ENCODE data around the gene TSHZ3.

TSHZ3 gene

DNA sequence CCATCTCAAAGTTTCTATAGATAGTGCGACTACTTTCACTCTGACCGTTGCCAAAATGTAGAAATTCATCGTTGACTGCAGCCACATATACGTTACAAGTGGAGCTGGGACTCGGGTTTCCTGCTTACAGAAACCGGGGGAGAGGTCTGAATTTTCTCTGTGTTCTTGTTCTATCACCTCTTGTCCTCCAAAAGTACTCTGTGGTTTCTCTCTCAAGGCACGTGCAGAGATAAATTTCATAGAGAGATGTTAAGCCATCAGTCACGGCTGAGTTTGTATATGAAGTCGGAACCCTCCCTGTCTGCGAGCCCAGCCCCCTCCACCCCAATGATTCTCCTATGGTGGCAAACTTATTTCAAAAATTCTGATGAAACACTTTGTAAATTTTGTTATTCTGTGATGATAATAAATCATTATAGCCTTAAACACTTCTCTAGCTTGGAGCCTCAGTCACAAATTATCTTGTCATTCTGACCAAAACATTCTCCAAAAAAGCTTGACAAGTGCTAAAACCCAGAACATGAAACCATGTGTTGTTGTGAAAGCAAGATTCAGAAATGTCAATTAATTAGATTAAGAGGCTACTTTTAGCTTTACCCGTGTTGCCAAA, 87.5 kb downstream of the TSHZ3 start:
- no peak for DNase-seq

- no peak for DNase-seq
These were observed 88.1 kb downstream of the TSHZ3 start for GRCh38 chr19:31261019-31261602.

GRCh38 chr19:31260171-31260933, 88.9 kb downstream of the TSHZ3 start:
- no peak for DNase-seq

DNA sequence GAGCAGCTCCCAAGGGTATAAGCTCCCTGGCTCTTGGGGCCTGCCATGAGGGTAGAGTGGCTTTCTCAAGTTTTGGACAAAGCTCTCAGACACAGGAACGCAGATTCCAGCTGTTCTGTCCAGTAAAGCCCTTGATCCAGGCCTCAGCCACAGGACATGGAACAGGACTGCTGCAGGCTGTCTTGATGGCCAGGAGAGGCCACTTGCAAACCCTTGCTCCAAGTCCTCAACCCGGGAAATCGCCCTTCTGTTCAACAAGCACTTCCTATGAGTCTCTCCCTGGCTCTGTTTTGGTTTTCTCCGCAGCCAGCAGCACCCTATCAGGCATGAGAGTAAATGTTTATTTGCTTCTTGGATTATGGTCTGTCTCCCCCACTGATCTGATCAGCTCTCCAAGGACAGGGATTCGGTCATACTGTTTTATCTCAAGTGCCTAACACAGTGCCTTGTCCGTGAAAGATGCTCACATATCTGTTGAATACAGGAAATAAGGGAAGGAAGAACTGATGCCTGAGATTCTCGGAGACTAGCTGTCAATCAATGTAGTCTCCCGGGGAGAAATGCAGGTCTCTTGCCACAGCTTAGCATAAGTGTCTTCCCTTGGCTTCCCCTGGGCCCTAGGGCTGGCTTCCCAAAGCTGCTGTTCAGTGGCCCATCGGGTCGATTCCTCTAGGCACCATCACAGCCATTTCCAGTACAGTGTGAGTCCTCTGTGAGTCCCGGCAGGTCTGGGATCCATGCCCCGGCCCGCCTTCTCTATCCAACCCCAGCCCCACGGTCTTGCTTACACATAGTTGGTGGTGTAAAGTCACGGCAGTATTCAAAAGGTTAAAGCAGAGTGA, 90.8 kb downstream of the TSHZ3 start:
- no peak for DNase-seq

DNA sequence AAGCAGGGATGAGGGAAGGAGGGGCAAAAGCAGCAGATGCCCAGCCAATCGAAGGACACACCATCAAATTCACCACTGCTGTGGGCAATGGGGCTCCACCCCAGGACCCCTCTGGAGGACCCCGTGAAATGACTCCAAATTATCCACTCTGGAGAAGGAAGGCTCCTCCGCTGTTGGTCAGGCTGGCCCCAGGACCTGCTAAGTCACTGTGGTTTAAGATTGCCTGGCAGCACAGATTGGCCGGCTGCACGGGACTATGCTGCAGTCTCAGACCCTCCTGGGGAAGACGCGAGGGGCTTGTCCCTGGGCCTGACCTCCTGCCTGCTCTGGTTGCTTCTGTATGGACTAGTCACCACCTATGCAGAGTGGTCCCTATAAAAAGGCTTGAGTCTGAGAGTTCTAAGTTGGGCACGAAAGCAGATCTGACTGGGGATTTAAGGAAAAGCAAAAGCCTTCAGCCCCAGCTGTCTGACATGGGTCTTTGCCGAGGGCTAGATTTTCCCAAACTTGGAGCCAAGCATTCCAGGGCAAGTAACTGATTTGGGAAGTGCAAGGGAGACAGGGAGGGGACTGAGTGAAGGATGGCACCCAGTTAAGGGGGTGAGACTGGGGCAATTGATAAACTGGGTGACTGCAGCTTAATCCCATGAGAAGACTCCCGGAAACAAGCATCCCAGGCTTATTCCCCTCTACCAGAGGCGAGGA, 91.7 kb downstream of the TSHZ3 start:
- no peak for DNase-seq

GRCh38 chr19:31257025-31257424, 92.2 kb downstream of the TSHZ3 start:
- no peak for DNase-seq

GRCh38 chr19:31256593-31256960, 92.7 kb downstream of the TSHZ3 start:
- no peak for DNase-seq

DNA sequence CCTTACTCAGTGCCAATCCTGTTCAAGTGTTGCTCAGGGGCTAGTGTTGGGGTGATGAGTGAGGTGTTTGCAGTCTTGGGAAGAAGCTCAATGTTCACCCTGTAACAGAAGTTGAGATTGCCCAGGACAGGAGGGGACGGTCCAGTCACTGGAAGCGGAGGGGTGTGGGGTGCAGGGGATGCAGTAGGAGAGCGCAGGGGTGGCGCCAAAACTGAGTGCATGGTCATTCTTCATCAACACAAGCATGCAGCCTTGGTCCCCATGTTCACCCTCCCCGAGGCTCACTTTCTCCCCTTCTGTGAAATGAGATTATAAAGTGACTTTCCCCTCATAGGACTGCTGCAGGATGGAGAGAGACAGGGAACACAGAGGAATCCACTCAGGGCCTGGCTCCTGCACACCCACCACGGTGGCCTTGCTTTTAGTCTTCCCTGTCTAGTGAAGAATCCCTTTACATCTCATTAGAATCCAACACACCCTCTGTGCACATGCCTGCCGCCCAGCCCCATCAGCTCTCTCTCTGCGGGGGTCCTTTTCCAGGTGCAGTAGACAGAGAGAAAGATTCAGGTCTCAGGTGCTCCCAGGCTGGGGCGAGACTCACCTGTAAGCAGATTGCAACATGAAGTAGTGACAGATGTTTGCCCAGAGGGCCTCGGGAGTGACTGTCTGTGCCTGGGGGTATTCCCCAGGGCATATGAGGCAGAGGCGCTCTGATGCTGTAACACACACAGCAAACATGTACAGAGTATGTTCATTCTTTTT, 93.2 kb downstream of the TSHZ3 start:
- DNase-seq = no peak

- DNase-seq = no peak
These were observed 93.9 kb downstream of the TSHZ3 start for GRCh38 chr19:31255174-31255799.

- no peak for DNase-seq
These were observed 94.6 kb downstream of the TSHZ3 start for GRCh38 chr19:31254611-31255010.

GRCh38 chr19:31254180-31254551, 95.1 kb downstream of the TSHZ3 start:
- DNase-seq = no peak

DNA sequence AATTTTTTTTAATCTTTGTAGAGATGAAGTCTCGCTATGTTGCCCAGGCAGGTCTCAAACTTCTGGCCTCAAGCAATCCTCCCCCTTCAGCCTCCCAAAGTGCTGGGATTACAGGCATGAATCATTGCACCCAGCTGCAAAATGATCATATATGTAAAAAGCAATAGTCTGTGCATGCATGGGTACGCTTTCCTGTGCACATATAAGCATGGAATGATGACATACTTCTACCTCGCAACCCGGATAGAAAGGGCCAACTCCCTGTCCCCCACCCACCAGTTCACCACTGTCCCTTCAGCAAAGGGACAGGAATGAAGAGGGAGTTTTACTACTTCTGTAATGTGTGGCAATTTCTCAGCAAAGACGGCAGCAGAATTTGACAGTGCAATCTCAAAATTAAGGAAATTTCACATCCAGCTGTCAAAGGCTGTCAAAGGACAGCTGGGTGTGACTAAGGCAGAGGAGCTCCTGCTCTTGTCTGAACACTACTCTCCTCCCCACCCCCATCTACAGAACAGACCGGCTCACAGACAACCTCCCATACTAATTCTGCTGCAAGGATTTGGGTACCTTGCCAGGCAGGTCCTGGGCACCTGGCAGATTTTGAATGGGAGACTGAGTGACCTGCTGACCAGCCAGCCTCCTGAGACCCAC, 95.6 kb downstream of the TSHZ3 start:
- DNase-seq = no peak

DNA sequence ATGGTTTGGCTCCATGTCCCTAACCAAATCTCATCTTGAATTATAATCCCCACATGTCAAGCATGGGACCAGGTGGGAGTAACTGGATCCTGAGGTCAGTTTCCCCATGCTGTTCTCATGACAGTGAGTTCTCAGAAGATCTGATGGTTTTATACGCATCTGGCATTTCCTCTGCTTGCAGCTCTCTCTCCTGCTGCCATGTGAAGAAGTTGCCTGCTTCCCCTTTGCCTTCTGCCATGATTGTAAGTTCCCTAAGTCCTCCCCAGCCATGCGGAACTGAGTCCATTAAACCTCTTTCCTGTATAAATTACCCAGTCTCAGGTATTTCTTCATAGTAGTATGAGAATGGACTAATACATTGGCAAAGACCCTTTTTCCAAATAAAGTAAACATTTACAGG, 96.8 kb downstream of the TSHZ3 start:
- no peak for DNase-seq

- no peak for DNase-seq
These were observed 100.0 kb downstream of the TSHZ3 start for GRCh38 chr19:31249217-31249616.

DNA sequence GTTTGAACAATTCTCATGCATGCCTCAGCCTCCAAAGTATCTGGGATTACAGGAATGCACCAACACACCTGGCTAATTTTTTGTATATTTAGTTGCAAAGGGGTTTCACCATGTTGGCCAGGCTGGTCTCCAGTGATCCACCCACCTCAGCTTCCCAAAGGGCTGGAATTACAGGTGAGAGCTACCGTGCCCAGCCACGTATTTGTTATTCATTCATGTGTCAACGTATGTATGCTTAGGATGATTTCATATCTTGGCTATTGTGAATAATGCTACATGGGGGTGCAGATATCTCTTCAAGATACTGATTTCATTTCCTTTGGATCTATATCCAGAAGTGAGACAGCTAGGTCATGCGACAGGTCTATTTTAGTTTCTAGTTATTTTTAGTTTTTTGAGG, 113.4 kb downstream of the TSHZ3 start:
- DNase-seq = no peak

GRCh38 chr19:31233295-31233800, 115.9 kb downstream of the TSHZ3 start:
- no peak for DNase-seq

DNA sequence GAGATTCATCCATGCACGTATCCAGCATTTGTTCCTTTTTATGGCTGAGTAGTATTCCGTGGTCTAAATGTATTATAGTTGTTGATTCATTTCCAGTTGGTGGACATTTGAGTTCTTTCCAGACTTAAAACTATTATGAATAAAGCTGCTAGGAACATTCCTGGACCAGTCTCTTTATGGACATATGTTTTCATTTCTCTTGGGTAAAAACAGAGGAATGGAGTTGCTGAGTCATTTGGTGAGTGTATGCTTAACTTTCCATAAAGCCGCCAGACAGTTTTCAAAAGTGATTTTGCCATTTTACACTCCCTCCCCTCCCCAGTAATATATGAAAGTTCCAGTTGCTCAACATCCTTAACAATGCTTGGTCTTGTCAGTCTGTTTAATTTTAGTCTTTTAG, 116.4 kb downstream of the TSHZ3 start:
- DNase-seq = no peak

DNA sequence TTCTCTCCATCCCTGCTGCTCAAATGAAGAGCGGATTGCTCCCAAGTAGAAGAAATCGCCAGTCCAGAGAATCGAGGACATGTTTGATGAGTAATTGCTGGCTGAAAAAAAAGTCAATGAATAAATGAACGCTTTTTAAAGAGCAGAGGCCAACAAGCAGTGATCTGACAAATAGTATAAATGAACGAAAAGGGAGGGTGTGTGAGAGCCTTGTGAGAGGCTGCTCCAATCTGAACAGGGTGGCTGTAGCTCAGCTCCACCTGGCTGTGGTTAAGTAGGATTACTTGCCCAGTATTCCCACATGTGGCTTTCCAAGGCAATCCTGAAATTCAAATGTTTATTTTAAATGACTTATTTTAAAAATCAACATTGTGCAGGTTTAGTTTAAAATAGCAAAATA, 117.1 kb downstream of the TSHZ3 start:
- no peak for DNase-seq

DNA sequence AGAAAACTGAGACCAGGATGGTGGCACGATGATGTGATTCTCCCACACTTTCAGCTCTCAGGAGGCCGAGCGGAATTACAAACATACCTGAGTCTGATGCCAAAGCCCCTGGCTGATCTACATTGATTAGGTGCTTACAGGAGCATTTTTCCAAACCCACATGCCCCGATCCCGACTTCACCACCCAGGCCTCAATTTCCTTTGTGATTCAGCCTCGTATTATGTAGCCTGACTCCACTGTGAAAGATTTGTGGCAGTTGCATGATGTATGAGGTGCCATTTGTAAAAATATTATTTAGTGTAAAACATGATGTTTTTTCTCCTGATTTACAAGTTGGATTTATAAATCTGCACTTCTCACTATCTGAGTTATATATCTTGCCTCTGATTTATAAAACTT, 118.0 kb downstream of the TSHZ3 start:
- no peak for DNase-seq

- DNase-seq = no peak
These were observed 122.9 kb downstream of the TSHZ3 start for GRCh38 chr19:31226151-31226935.
